HepG2 (cell line): Measurements from ENCODE around the gene HP1BP3. TPM values are rescaled to one million over a fixed set of nuclear protein-coding genes. Genes with fewer than 3 reads are reported as not detected.

Source experiments
- ATAC-seq: fragments of 200-7000 bp; cut with Tn5 transposase; 3 replicates; pipeline ENCODE4 v1.9.1; 2020; ENCODE audit warnings: mild to moderate bottlenecking, moderate library complexity
- BruUV-seq: library from RNA; stranded (reverse); fragments of 400-500 nt; replicated peaks from 2 replicates; lab custom pipeline; 2021; lab: Mats Ljungman, UMichigan
- CTCF ChIA-PET: fragments of 300-600 bp; formaldehyde crosslinking; extraction: SDS; loops from one replicate; lab custom pipeline; 2021; ENCODE audit warnings: low total read pairs, inconsistent platforms, low intra/inter-chr PET ratio; lab: Yijun Ruan, JAX
- POLR2A ChIA-PET: fragments of 350-600 bp; sonication (Branson Sonifier 250); formaldehyde crosslinking; loops from one replicate; lab custom pipeline; 2020; ENCODE audit warnings: antibody characterized with exemption, inconsistent platforms; lab: Yijun Ruan, JAX
- DNase-seq: peaks from one replicate; pipeline ENCODE4 v3.0.0-alpha.2; 2015; ENCODE audit warnings: low spot score
- FAIRE-seq: peaks from 3 replicates; lab custom pipeline; 2011; peaks lifted over from hg19 to GRCh38; lab: Jason Lieb, UNC
- H2AFZ ChIP-seq: one replicate; pipeline ENCODE4 v1.6.1; 2011; ENCODE audit warnings: low read length, inconsistent platforms
- H3K27ac ChIP-seq: fragments of 300-600 bp; 3 replicates; pipeline ENCODE4 v1.8.0; 2011; ENCODE audit warnings: mixed run types, mild to moderate bottlenecking, mixed read lengths, low read length, inconsistent platforms; ENCODE audit not compliant: insufficient read depth; ENCODE audit errors: extremely low read length
- H3K27me3 ChIP-seq, 2 experiments: fragments of 200-600 bp in 1 of 2; 2 replicates in 1 of 2; 3 replicates in 1 of 2; pipeline versions ENCODE4 v1.6.0 to v1.8.0; 2011; ENCODE audit warnings: low read length in 2 of 2, mild to moderate bottlenecking in 2 of 2, moderate library complexity in 2 of 2, inconsistent platforms in 1 of 2; ENCODE audit not compliant: insufficient read depth in 2 of 2, control insufficient read depth in 1 of 2
- H3K36me3 ChIP-seq, 2 experiments: fragments of 200-600 bp in 1 of 2; replicated peaks in 1 of 2; 2 replicates in 1 of 2; 3 replicates in 1 of 2; pipeline versions ENCODE4 v1.5.1 to v1.8.0; 2011; ENCODE audit warnings: low read length in 2 of 2, inconsistent platforms in 1 of 2; ENCODE audit not compliant: insufficient read depth in 2 of 2, control insufficient read depth in 1 of 2
- H3K4me1 ChIP-seq: 2 replicates; pipeline ENCODE4 v1.5.1; 2012; ENCODE audit warnings: low read length, inconsistent platforms; ENCODE audit not compliant: insufficient read depth
- H3K4me2 ChIP-seq: 2 replicates; pipeline ENCODE4 v1.6.0; 2011; ENCODE audit warnings: low read depth, low read length, inconsistent platforms
- H3K4me3 ChIP-seq, 3 experiments: fragments of 200-600 bp in 1 of 3; sonication (generic), shearing (Covaris generic) in 1 of 3; replicated peaks in 1 of 3; 2 replicates each; pipeline ENCODE4 v1.5.1; 2011 to 2016; ENCODE audit warnings: low read length in 3 of 3, inconsistent platforms in 2 of 3, low read depth in 2 of 3, mild to moderate bottlenecking in 2 of 3, control low read depth in 1 of 3, mixed read lengths in 1 of 3; ENCODE audit not compliant: insufficient read depth in 1 of 3
- H3K79me2 ChIP-seq: one replicate; pipeline ENCODE4 v1.6.1; 2011; ENCODE audit warnings: low read length, inconsistent platforms; ENCODE audit not compliant: insufficient read depth
- H3K9ac ChIP-seq: 2 replicates; pipeline ENCODE4 v1.6.0; 2011; ENCODE audit warnings: mild to moderate bottlenecking, low read depth, low read length, inconsistent platforms; ENCODE audit not compliant: insufficient read depth
- H3K9me3 ChIP-seq: 2 replicates; pipeline ENCODE4 v1.5.1; 2012; ENCODE audit warnings: mild to moderate bottlenecking, low read length
- H4K20me1 ChIP-seq: 2 replicates; pipeline ENCODE4 v1.6.0; 2011; ENCODE audit warnings: inconsistent platforms, mild to moderate bottlenecking, low read length, moderate library complexity; ENCODE audit not compliant: insufficient read depth
- BRD4 ChIP-seq: sonication (generic); formaldehyde crosslinking; IDR thresholded peaks from 2 replicates; pipeline ENCODE4 v1.4.0; 2020; ENCODE audit warnings: missing genetic modification reagents
- CHD2 ChIP-seq: IDR thresholded peaks from 2 replicates; pipeline ENCODE4 v1.6.1; 2011; ENCODE audit warnings: low read depth, low read length, improper control_type of control experiment
- DPF2 ChIP-seq: sonication (generic); formaldehyde crosslinking; IDR thresholded peaks from 2 replicates; pipeline ENCODE4 v1.4.0; 2020; ENCODE audit warnings: mild to moderate bottlenecking, low read depth, missing genetic modification reagents, borderline replicate concordance
- HNF1A ChIP-seq, 2 experiments: sonication (generic) in 1 of 2; formaldehyde crosslinking in 1 of 2; IDR thresholded peaks; 2 replicates each; pipeline versions ENCODE4 v1.4.0 to v1.6.1; 2016 to 2020; ENCODE audit warnings: borderline replicate concordance in 1 of 2, low read depth in 1 of 2, mild to moderate bottlenecking in 1 of 2, missing genetic modification reagents in 1 of 2
- MTA1 ChIP-seq: sonication (generic); formaldehyde crosslinking; IDR thresholded peaks from 2 replicates; pipeline ENCODE4 v1.4.0; 2020; ENCODE audit warnings: missing genetic modification reagents, mild to moderate bottlenecking, borderline replicate concordance
- NONO ChIP-seq, 2 experiments: fragments of 450-650 bp in 1 of 2; sonication (generic) in 1 of 2; formaldehyde crosslinking in 1 of 2; IDR thresholded peaks in 1 of 2; conservative IDR thresholded peaks in 1 of 2; 2 replicates each; pipeline versions ENCODE4 v1.6.1 to v1.8.0; 2017 to 2022; ENCODE audit warnings: mild to moderate bottlenecking in 1 of 2, missing genetic modification reagents in 1 of 2, moderate library complexity in 1 of 2
- SUZ12 ChIP-seq: fragments of 150-350 bp; IDR thresholded peaks from 2 replicates; pipeline ENCODE4 v1.6.1; 2014; ENCODE audit warnings: low read depth, low read length
- THAP8 ChIP-seq: sonication (generic); formaldehyde crosslinking; IDR thresholded peaks from 2 replicates; pipeline ENCODE4 v1.5.1; 2020; ENCODE audit warnings: missing genetic modification reagents, mild to moderate bottlenecking, borderline replicate concordance
- YEATS4 ChIP-seq: sonication (generic); formaldehyde crosslinking; IDR thresholded peaks from 2 replicates; pipeline ENCODE4 v1.4.0; 2020; ENCODE audit warnings: missing genetic modification reagents, borderline replicate concordance
- ZFP36 ChIP-seq: fragments of 150-350 bp; IDR thresholded peaks from 2 replicates; pipeline ENCODE4 v1.6.1; 2018; ENCODE audit warnings: borderline replicate concordance, low read length, low read depth; ENCODE audit not compliant: partially characterized antibody
- ZKSCAN1 ChIP-seq: fragments of 150-350 bp; IDR thresholded peaks from 2 replicates; pipeline ENCODE4 v1.6.1; 2014; ENCODE audit warnings: low read length
- ZMYM4 ChIP-seq: sonication (generic); formaldehyde crosslinking; IDR thresholded peaks from 2 replicates; pipeline ENCODE4 v1.8.1; 2023; ENCODE audit warnings: mild to moderate bottlenecking, missing genetic modification reagents
- ZNF143 ChIP-seq: sonication (generic); formaldehyde crosslinking; IDR thresholded peaks from 2 replicates; pipeline ENCODE4 v1.4.0; 2020; ENCODE audit warnings: missing genetic modification reagents
- ZNF724P ChIP-seq: sonication (generic); formaldehyde crosslinking; IDR thresholded peaks from 2 replicates; pipeline ENCODE4 v1.8.0; 2022; ENCODE audit warnings: missing genetic modification reagents, borderline replicate concordance
- ZNF777 ChIP-seq: sonication (generic); formaldehyde crosslinking; IDR thresholded peaks from 2 replicates; pipeline ENCODE4 v1.4.0; 2020; ENCODE audit warnings: missing genetic modification reagents
- ZNF782 ChIP-seq: sonication (generic); formaldehyde crosslinking; IDR thresholded peaks from 2 replicates; pipeline ENCODE4 v1.4.0; 2020; ENCODE audit warnings: missing genetic modification reagents, mild to moderate bottlenecking, borderline replicate concordance
- ZSCAN21 ChIP-seq: sonication (generic); formaldehyde crosslinking; IDR thresholded peaks from 2 replicates; pipeline ENCODE4 v1.8.0; 2022; ENCODE audit warnings: mild to moderate bottlenecking, missing genetic modification reagents, moderate library complexity, borderline replicate concordance
- in situ Hi-C: cut with HindIII; loops from 2 replicates; pipeline ENCODE4 v1.10.0; 2017; ENCODE audit warnings: low pct_unique_long_range_greater_than_20kb; ENCODE audit not compliant: extremely low pct_ligation_motif_present
- intact Hi-C: fragments of 100-400 bp; cut with micrococcal nuclease; formaldehyde crosslinking; loops from one replicate; pipeline ENCODE4 v1.10.0; 2022; ENCODE audit not compliant: unreplicated experiment
- polyA plus RNA-seq, 8 experiments: library from polyadenylated mRNA; depleted of rRNA in 3 of 8; stranded (reverse) in 7 of 8; unstranded in 1 of 8; fragments of >200 nt; fragmentation: Illumina TruSeq in 4 of 8; extraction: Trizol in 4 of 8; gene quantifications; 2 replicates each; pipeline versions ENCODE4 v1.2.1 to v1.2.3, GENCODE V29; 2011 to 2016; ENCODE audit warnings: low read depth in 4 of 8, missing spikeins in 1 of 8, mixed read lengths in 1 of 8; ENCODE audit not compliant: insufficient read depth in 1 of 8
- total RNA-seq, 5 experiments: library from RNA; depleted of rRNA; stranded (reverse); fragments of >200 nt; fragmentation: Illumina TruSeq; extraction: Trizol; gene quantifications; 2 replicates each; pipeline ENCODE4 v1.2.3, GENCODE V29; 2016; ENCODE audit warnings: low read depth in 1 of 5
- TF ChIP-seq, protein P1 (sequence below): sonication (generic); formaldehyde crosslinking; IDR thresholded peaks from 2 replicates; pipeline ENCODE4 v1.8.1; 2023; ENCODE audit warnings: mild to moderate bottlenecking, missing genetic modification reagents

HP1BP3 gene
- total and polyA plus RNA-seq, 2 of the 13 experiments (the other 11 are each of a cell fraction or from before 2014, with no cell fraction given): 98.5 to 137 TPM

DNA sequence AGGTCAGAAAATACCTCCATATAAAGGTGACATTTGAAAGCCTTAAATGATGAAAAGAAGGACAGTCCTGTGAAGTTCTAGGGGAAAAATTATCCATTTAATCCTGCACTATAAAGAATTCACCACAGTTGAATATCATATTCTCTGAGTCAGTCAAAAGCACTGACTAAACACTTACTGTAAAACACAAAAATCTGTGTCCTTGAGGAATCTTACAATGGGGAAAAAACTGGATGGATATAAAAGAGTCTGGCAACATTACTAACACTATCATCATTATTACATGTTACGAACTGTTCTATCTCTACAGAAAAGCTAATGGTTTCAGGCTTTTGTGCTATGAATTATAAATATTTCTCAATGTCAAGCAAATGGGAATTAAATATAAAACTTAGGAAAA, 42.4 kb upstream of the HP1BP3 start (continued):
- TF ChIP-seq YEATS4 (CRISPR knock-in tag) (no peak), ZSCAN21 (CRISPR knock-in tag) (no peak), ZNF143 (CRISPR knock-in tag) (no peak), CHD2 (no peak), ZNF782 (no peak), ZKSCAN1 (no peak)
- TF ChIP-seq, protein P1, sequence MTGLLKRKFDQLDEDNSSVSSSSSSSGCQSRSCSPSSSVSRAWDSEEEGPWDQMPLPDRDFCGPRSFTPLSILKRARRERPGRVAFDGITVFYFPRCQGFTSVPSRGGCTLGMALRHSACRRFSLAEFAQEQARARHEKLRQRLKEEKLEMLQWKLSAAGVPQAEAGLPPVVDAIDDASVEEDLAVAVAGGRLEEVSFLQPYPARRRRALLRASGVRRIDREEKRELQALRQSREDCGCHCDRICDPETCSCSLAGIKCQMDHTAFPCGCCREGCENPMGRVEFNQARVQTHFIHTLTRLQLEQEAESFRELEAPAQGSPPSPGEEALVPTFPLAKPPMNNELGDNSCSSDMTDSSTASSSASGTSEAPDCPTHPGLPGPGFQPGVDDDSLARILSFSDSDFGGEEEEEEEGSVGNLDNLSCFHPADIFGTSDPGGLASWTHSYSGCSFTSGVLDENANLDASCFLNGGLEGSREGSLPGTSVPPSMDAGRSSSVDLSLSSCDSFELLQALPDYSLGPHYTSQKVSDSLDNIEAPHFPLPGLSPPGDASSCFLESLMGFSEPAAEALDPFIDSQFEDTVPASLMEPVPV (CRISPR knock-in tag): no peak

DNA sequence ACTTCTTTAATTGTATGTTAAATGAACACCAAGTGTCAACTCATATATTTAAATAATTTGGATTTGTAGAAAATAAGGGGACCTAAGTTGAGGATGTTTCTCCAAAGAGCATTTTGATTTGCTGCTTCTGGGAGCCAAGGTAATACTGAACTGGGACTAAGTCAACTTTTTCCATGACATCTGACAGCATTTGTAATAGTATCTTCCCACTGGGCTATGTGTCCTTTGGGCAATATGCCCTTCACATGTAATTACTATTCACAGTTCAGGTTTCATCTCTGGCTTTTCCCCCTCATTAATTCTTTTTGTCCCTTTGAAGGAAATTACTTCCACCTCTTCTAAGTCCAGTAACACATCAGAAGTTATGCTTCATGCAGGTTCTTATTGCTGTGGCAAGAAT, 36.7 kb upstream of the HP1BP3 start:
- Histone ChIP-seq H3K4me1 (no peaks in the 10 kb centered on the region), H3K79me2 (no peaks in the 10 kb centered on the region), H3K9ac (no peak overlapping the region), H4K20me1 (no peaks in the 10 kb centered on the region), H2AFZ (no peak overlapping the region), H3K9me3 (no peaks in the 10 kb centered on the region), H3K36me3 (peaks cover 3 to 41% of the 10 kb centered on the region in 2 experiments), H3K4me3 (no peak overlapping the region), H3K27ac (no peak overlapping the region), H3K27me3 (no peaks in the 10 kb centered on the region), H3K4me2 (no peak overlapping the region)
- ATAC-seq (no peak), FAIRE-seq (no peak), DNase-seq (no peak)
- no TSS peak for BruUV-seq
- intact Hi-C loops: no loop called here
- ChIA-PET POLR2A (no interaction called here), CTCF (no interaction called here)
- in situ Hi-C loops: no loop called here
- no peak for TF ChIP-seq HNF1A (IDR thresholded peaks at IDR 0.05; ENCODE audit: low read depth)
- no peak for TF ChIP-seq HNF1A (CRISPR knock-in tag; IDR thresholded peaks at IDR 0.05; ENCODE audit: borderline replicate concordance)
- no peak for TF ChIP-seq DPF2 (CRISPR knock-in tag)
- TF ChIP-seq BRD4 (CRISPR knock-in tag): no peak
- no peak for TF ChIP-seq ZMYM4
- TF ChIP-seq NONO (IDR thresholded peaks at IDR 0.05): no peak
- TF ChIP-seq NONO (CRISPR knock-in tag; conservative IDR thresholded peaks at IDR 0.05): no peak
- no peak for TF ChIP-seq ZNF777 (CRISPR knock-in tag)
- TF ChIP-seq ZFP36: no peak
- TF ChIP-seq SUZ12: no peak
- no peak for TF ChIP-seq ZNF724P
- no peak for TF ChIP-seq THAP8 (CRISPR knock-in tag)
- TF ChIP-seq MTA1 (CRISPR knock-in tag): no peak
